ENCODE data around the gene RNU6-1. TPM values are rescaled to one million over a fixed set of nuclear protein-coding genes. Genes with fewer than 3 reads are reported as not detected.
A peak's percentile ranks its signal among the peaks of the same experiment; 100 is the strongest.

The RNU6-1 gene
- total RNA-seq, 1 experiment from 2014 or later: not detected

GRCh38 chr15:67859331-67859946 is 19.6 kb upstream of the RNU6-1 start:
- CTCF ChIA-PET: no interaction called here
- TF ChIP-seq, protein P1, sequence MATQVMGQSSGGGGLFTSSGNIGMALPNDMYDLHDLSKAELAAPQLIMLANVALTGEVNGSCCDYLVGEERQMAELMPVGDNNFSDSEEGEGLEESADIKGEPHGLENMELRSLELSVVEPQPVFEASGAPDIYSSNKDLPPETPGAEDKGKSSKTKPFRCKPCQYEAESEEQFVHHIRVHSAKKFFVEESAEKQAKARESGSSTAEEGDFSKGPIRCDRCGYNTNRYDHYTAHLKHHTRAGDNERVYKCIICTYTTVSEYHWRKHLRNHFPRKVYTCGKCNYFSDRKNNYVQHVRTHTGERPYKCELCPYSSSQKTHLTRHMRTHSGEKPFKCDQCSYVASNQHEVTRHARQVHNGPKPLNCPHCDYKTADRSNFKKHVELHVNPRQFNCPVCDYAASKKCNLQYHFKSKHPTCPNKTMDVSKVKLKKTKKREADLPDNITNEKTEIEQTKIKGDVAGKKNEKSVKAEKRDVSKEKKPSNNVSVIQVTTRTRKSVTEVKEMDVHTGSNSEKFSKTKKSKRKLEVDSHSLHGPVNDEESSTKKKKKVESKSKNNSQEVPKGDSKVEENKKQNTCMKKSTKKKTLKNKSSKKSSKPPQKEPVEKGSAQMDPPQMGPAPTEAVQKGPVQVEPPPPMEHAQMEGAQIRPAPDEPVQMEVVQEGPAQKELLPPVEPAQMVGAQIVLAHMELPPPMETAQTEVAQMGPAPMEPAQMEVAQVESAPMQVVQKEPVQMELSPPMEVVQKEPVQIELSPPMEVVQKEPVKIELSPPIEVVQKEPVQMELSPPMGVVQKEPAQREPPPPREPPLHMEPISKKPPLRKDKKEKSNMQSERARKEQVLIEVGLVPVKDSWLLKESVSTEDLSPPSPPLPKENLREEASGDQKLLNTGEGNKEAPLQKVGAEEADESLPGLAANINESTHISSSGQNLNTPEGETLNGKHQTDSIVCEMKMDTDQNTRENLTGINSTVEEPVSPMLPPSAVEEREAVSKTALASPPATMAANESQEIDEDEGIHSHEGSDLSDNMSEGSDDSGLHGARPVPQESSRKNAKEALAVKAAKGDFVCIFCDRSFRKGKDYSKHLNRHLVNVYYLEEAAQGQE (IDR thresholded peaks at IDR 0.05; ENCODE audit: insufficient read depth in 1 of 2, low read depth in 2 of 2, low read length in 1 of 2): no peak
- TF ChIP-seq SIN3A (IDR thresholded peaks at IDR 0.05; ENCODE audit: borderline replicate concordance, insufficient read depth, low read depth, low read length): no peak
- TF ChIP-seq TCF7L2 (IDR thresholded peaks at IDR 0.05; ENCODE audit: low read depth, low read length): no peak
- TF ChIP-seq, protein P2, sequence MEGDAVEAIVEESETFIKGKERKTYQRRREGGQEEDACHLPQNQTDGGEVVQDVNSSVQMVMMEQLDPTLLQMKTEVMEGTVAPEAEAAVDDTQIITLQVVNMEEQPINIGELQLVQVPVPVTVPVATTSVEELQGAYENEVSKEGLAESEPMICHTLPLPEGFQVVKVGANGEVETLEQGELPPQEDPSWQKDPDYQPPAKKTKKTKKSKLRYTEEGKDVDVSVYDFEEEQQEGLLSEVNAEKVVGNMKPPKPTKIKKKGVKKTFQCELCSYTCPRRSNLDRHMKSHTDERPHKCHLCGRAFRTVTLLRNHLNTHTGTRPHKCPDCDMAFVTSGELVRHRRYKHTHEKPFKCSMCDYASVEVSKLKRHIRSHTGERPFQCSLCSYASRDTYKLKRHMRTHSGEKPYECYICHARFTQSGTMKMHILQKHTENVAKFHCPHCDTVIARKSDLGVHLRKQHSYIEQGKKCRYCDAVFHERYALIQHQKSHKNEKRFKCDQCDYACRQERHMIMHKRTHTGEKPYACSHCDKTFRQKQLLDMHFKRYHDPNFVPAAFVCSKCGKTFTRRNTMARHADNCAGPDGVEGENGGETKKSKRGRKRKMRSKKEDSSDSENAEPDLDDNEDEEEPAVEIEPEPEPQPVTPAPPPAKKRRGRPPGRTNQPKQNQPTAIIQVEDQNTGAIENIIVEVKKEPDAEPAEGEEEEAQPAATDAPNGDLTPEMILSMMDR (IDR thresholded peaks at IDR 0.05): no peak
- no peak for TF ChIP-seq POLR2AphosphoS5 (IDR thresholded peaks at IDR 0.05; ENCODE audit: low read depth, low read length)
- intact Hi-C loops (cut with micrococcal nuclease; ENCODE audit: unreplicated experiment) (no loop called here), in situ Hi-C loops (cut with HindIII; ENCODE audit: low pct_unique_long_range_greater_than_20kb, low sequenced_read_pairs) (loop anchor here (10.0 kb wide), 1 partner anchor 145 kb away; no protein-coding TSS in a partner anchor)
- H3K27ac ChIP-seq (ENCODE audit: low read length): peak overlapping the region; percentile 75
- no peaks in the 10 kb centered on the region for H3K27me3 ChIP-seq (ENCODE audit: control insufficient read depth, insufficient read depth, low read length)
- no peak for DNase-seq (ENCODE audit: low read depth, low spot score)
- H3K9me3 ChIP-seq (ENCODE audit: control insufficient read depth, insufficient read depth, low read depth, low read length): no peaks in the 10 kb centered on the region
- peaks cover 30% of the 10 kb centered on the region for H3K4me1 ChIP-seq (ENCODE audit: control insufficient read depth, insufficient read depth, low read length)
- POLR2A ChIA-PET: no interaction called here
- no peak overlapping the region for H3K4me3 ChIP-seq (ENCODE audit: low read depth in 2 of 2, low read length in 2 of 2)
- ATAC-seq: no peak
- no peaks in the 10 kb centered on the region for H3K36me3 ChIP-seq (ENCODE audit: control insufficient read depth, insufficient read depth, low read length)
- BruUV-seq (replicated peaks): no TSS peak

DNA sequence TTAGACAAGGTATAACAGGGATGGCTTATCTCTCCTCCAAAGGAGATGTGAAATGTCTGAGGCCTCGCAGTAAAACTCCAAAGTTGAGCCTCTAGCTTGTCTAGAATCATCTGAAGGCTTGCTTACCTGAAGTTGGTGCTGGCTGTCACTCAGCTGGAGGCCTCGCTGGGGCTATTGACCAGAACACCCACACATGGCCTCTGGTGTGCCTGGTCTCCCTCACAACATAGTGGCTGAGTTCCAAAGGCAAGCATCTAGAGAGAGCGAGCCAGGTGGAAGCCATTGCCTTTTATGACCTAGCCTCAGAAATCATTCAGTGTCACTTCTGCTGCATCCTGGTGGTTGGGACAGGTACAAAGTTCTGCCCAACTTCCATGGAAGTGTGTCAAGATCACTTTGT is 17.4 kb upstream of the RNU6-1 start:
- Histone ChIP-seq H3K27me3 (ENCODE audit: control insufficient read depth, insufficient read depth, low read length) (no peaks in the 10 kb centered on the region), H3K36me3 (ENCODE audit: control insufficient read depth, insufficient read depth, low read length) (no peaks in the 10 kb centered on the region), H3K9me3 (ENCODE audit: control insufficient read depth, insufficient read depth, low read depth, low read length) (no peaks in the 10 kb centered on the region), H3K4me1 (ENCODE audit: control insufficient read depth, insufficient read depth, low read length) (peaks cover 30% of the 10 kb centered on the region), H3K27ac (ENCODE audit: low read length) (peak overlapping the region; percentile 53; the same call in 1 of the 2 replicates), H3K4me3 (ENCODE audit: low read depth in 2 of 2, low read length in 2 of 2) (no peak overlapping the region)
- DNase-seq (ENCODE audit: low read depth, low spot score): no peak
- no peak for ATAC-seq
- no TSS peak for BruUV-seq (replicated peaks)
- ChIA-PET CTCF (no interaction called here), POLR2A (interaction anchor here (0.5 kb wide), 1 partner anchor 197 kb away, joined by 4 read pairs; the partner anchor contains the start of gene PIAS1)
- in situ Hi-C loops (cut with HindIII; ENCODE audit: low pct_unique_long_range_greater_than_20kb, low sequenced_read_pairs) (loop anchor here (10.0 kb wide), 1 partner anchor 148 kb away; no protein-coding TSS in a partner anchor), intact Hi-C loops (cut with micrococcal nuclease; ENCODE audit: unreplicated experiment) (no loop called here)
- TF ChIP-seq, protein P1 (IDR thresholded peaks at IDR 0.05; ENCODE audit: insufficient read depth in 1 of 2, low read depth in 2 of 2, low read length in 1 of 2): no peak
- TF ChIP-seq SIN3A (IDR thresholded peaks at IDR 0.05; ENCODE audit: borderline replicate concordance, insufficient read depth, low read depth, low read length) (no peak), POLR2AphosphoS5 (IDR thresholded peaks at IDR 0.05; ENCODE audit: low read depth, low read length) (no peak), TCF7L2 (IDR thresholded peaks at IDR 0.05; ENCODE audit: low read depth, low read length) (no peak)
- TF ChIP-seq, protein P2 (IDR thresholded peaks at IDR 0.05): no peak
